GM12878 (cell line): ENCODE results near the gene TLR1. TPM values are rescaled to one million over a fixed set of nuclear protein-coding genes. Genes with fewer than 3 reads are reported as not detected.

ENCODE experiments used
- ETV6 ChIP-seq, 2 experiments: fragments of 450-650 bp in 1 of 2; IDR thresholded peaks in 1 of 2; conservative IDR thresholded peaks in 1 of 2; 2 replicates each; pipeline ENCODE4 v1.6.1; 2014; ENCODE audit warnings: antibody characterized with exemption in 1 of 2, borderline replicate concordance in 1 of 2, low read depth in 1 of 2, mild to moderate bottlenecking in 1 of 2, moderate library complexity in 1 of 2
- FOXK2 ChIP-seq: fragments of 450-650 bp; IDR thresholded peaks from 2 replicates; pipeline ENCODE4 v1.6.1; 2017; ENCODE audit warnings: mild to moderate bottlenecking, moderate library complexity
- RAD51 ChIP-seq: fragments of 450-650 bp; IDR thresholded peaks from 2 replicates; pipeline ENCODE4 v1.6.1; 2016; ENCODE audit warnings: moderate library complexity, mild to moderate bottlenecking, inconsistent platforms
- REST ChIP-seq: IDR thresholded peaks from 2 replicates; pipeline ENCODE4 v1.6.1; 2012; ENCODE audit warnings: mild to moderate bottlenecking, low read depth, low read length
- SMARCA5 ChIP-seq: fragments of 450-650 bp; IDR thresholded peaks from 2 replicates; pipeline ENCODE4 v1.6.1; 2017; ENCODE audit warnings: mild to moderate bottlenecking
- SUPT20H ChIP-seq: IDR thresholded peaks from 2 replicates; pipeline ENCODE4 v1.6.1; 2011; ENCODE audit warnings: low read depth, mild to moderate bottlenecking, low read length, moderate library complexity, borderline replicate concordance; ENCODE audit not compliant: control insufficient read depth
- TAF1 ChIP-seq: IDR thresholded peaks from 2 replicates; pipeline ENCODE4 v1.6.1; 2011; ENCODE audit warnings: mild to moderate bottlenecking, low read depth, low read length, borderline replicate concordance
- polyA plus RNA-seq, 11 experiments: library from polyadenylated mRNA; depleted of rRNA in 4 of 11; unstranded in 6 of 11; stranded (reverse) in 5 of 11; fragments of >200 nt; fragmentation: Nextera tagmentation in 4 of 11; fragmentation: Illumina TruSeq in 1 of 11; extraction: Ambion mirVana in 4 of 11; extraction: Trizol in 1 of 11; gene quantifications; 1 replicate in 1 of 11; 2 replicates in 10 of 11; pipeline versions ENCODE4 v1.2.1 to v1.2.3, GENCODE V29; 2011 to 2016; ENCODE audit warnings: inconsistent platforms in 2 of 11, missing spikeins in 2 of 11, low read depth in 1 of 11
- total RNA-seq, 4 experiments: library from RNA; depleted of rRNA in 3 of 4; stranded (reverse); fragments of >200 nt in 3 of 4; fragmentation: Illumina TruSeq in 1 of 4; extraction: Trizol in 1 of 4; gene quantifications; 2 replicates each; pipeline versions ENCODE4 v1.2.1 to v1.2.3, GENCODE V29; 2013 to 2021

The TLR1 gene
- total and polyA plus RNA-seq, 10 of the 15 experiments (the other 5 are each of a cell fraction or from before 2014, with no cell fraction given), result 9.3 to 57.1 (median 20.4) TPM

- TF ChIP-seq REST, result no peak
- TF ChIP-seq SUPT20H, result no peak
- no peak for TF ChIP-seq TAF1
- TF ChIP-seq FOXK2, result no peak
- TF ChIP-seq SMARCA5, result no peak; the same call in 1 of the 2 replicates
- TF ChIP-seq ETV6 (conservative IDR thresholded peaks at IDR 0.05 in 1 of 2, IDR thresholded peaks at IDR 0.05 in 1 of 2; ENCODE audit: borderline replicate concordance in 1 of 2, low read depth in 1 of 2), result no peak
- TF ChIP-seq RAD51, result no peak
These were observed 15.9 kb upstream of the TLR1 start (continued) for GRCh38 chr4:38820329-38821061.
